GM12878 (cell line): ENCODE measurements around the gene ZBTB18. TPM values are rescaled to one million over a fixed set of nuclear protein-coding genes. Genes with fewer than 3 reads are reported as not detected.

Experiments
- ATAC-seq: fragments of 200-7000 bp; cut with Tn5 transposase; 3 replicates; pipeline ENCODE4 v1.9.1; 2020; ENCODE audit warnings: mild to moderate bottlenecking, moderate library complexity
- BruUV-seq: library from RNA; stranded (reverse); fragments of 400-500 nt; replicated peaks from 2 replicates; lab custom pipeline; 2021; lab: Mats Ljungman, UMichigan
- CTCF ChIA-PET: fragments of 300-600 bp; sonication (Branson Sonifier 250); formaldehyde crosslinking; extraction: SDS; loops from one replicate; lab custom pipeline; 2021; ENCODE audit warnings: inconsistent platforms; lab: Yijun Ruan, JAX
- POLR2A ChIA-PET: fragments of 350-600 bp; formaldehyde crosslinking; extraction: SDS; loops from one replicate; lab custom pipeline; 2021; ENCODE audit warnings: inconsistent platforms; lab: Charles Lee
- RAD21 ChIA-PET: fragments of 300-600 bp; sonication (Branson Sonifier 250); formaldehyde crosslinking; loops from one replicate; lab custom pipeline; 2023; ENCODE audit warnings: antibody characterized with exemption; ENCODE audit not compliant: unreplicated experiment; lab: Charles Lee
- SMC1A ChIA-PET: fragments of 300-600 bp; sonication (Branson Sonifier 250); formaldehyde crosslinking; loops from one replicate; lab custom pipeline; 2023; ENCODE audit not compliant: unreplicated experiment, uncharacterized antibody; lab: Charles Lee
- DNase-seq: peaks from one replicate; pipeline ENCODE4 v3.0.0-alpha.2; 2011; ENCODE audit warnings: low read depth, low spot score
- FAIRE-seq: peaks from 3 replicates; lab custom pipeline; 2011; peaks lifted over from hg19 to GRCh38; lab: Jason Lieb, UNC
- H2AFZ ChIP-seq: 2 replicates; pipeline ENCODE4 v1.6.0; 2011; ENCODE audit warnings: low read depth, low read length, control low read depth; ENCODE audit not compliant: control insufficient read depth
- H3K27ac ChIP-seq: 2 replicates; pipeline ENCODE4 v1.5.1; 2011; ENCODE audit warnings: control low read depth; ENCODE audit not compliant: control insufficient read depth, insufficient read depth
- H3K27me3 ChIP-seq, 2 experiments: replicated peaks in 1 of 2; 2 replicates each; pipeline versions ENCODE4 v1.6.0 to v1.6.1; 2011; ENCODE audit warnings: low read length in 1 of 2; ENCODE audit not compliant: control insufficient read depth in 2 of 2, insufficient read depth in 2 of 2
- H3K36me3 ChIP-seq, 2 experiments: 2 replicates each; pipeline ENCODE4 v1.5.1; 2011; ENCODE audit warnings: low read length in 1 of 2; ENCODE audit not compliant: control insufficient read depth in 2 of 2, insufficient read depth in 2 of 2
- H3K4me1 ChIP-seq: 2 replicates; pipeline ENCODE4 v1.6.1; 2011; ENCODE audit warnings: mild to moderate bottlenecking, low read length, moderate library complexity, mixed read lengths; ENCODE audit not compliant: control insufficient read depth, insufficient read depth
- H3K4me2 ChIP-seq: 2 replicates; pipeline ENCODE4 v1.6.0; 2011; ENCODE audit warnings: control low read depth; ENCODE audit not compliant: control insufficient read depth, insufficient read depth
- H3K4me3 ChIP-seq: fragments of 200-600 bp; sonication (generic); 2 replicates; pipeline ENCODE4 v1.5.1; 2016
- H3K79me2 ChIP-seq: 2 replicates; pipeline ENCODE4 v1.6.0; 2011; ENCODE audit warnings: low read length; ENCODE audit not compliant: control insufficient read depth, insufficient read depth
- H3K9ac ChIP-seq: 2 replicates; pipeline ENCODE4 v1.8.0; 2011; ENCODE audit warnings: low read length, control low read depth, mixed read lengths; ENCODE audit not compliant: control insufficient read depth, insufficient read depth
- H3K9me3 ChIP-seq: replicated peaks from 3 replicates; pipeline ENCODE4 v1.5.1; 2011; ENCODE audit warnings: mild to moderate bottlenecking, low read length; ENCODE audit not compliant: control insufficient read depth, insufficient read depth
- H4K20me1 ChIP-seq: 2 replicates; pipeline ENCODE4 v1.6.0; 2011; ENCODE audit not compliant: control insufficient read depth, insufficient read depth
- ATF3 ChIP-seq: IDR thresholded peaks from 2 replicates; pipeline ENCODE4 v1.6.1; 2011; ENCODE audit warnings: low read depth, mild to moderate bottlenecking, low read length, moderate library complexity, borderline replicate concordance; ENCODE audit errors: extremely low read depth
- CBFB ChIP-seq: IDR thresholded peaks from 2 replicates; pipeline ENCODE4 v1.6.1; 2016; ENCODE audit warnings: antibody characterized with exemption, low read depth
- CREM ChIP-seq: IDR thresholded peaks from 2 replicates; pipeline ENCODE4 v1.6.1; 2014; ENCODE audit warnings: antibody characterized with exemption, low read depth
- E2F8 ChIP-seq: fragments of 450-650 bp; IDR thresholded peaks from 2 replicates; pipeline ENCODE4 v1.6.1; 2018; ENCODE audit warnings: mild to moderate bottlenecking, low read depth, moderate library complexity; ENCODE audit not compliant: partially characterized antibody
- ELK1 ChIP-seq: IDR thresholded peaks from 2 replicates; pipeline ENCODE4 v1.6.1; 2012; ENCODE audit warnings: low read depth, low read length, improper control_type of control experiment
- FOXK2 ChIP-seq: fragments of 450-650 bp; IDR thresholded peaks from 2 replicates; pipeline ENCODE4 v1.6.1; 2017; ENCODE audit warnings: mild to moderate bottlenecking, moderate library complexity
- HDGF ChIP-seq: fragments of 450-650 bp; IDR thresholded peaks from 2 replicates; pipeline ENCODE4 v1.6.1; 2016; ENCODE audit warnings: antibody characterized with exemption
- JUNB ChIP-seq: IDR thresholded peaks from 2 replicates; pipeline ENCODE4 v1.6.1; 2016; ENCODE audit warnings: antibody characterized with exemption, mild to moderate bottlenecking
- JUND ChIP-seq: IDR thresholded peaks from 2 replicates; pipeline ENCODE4 v1.6.1; 2012; ENCODE audit warnings: low read depth, mild to moderate bottlenecking, low read length, improper control_type of control experiment, moderate library complexity
- NFYB ChIP-seq: IDR thresholded peaks from 2 replicates; pipeline ENCODE4 v1.6.1; 2011; ENCODE audit warnings: low read depth, mild to moderate bottlenecking, low read length, improper control_type of control experiment, moderate library complexity; ENCODE audit not compliant: insufficient read depth
- SMARCA5 ChIP-seq: fragments of 450-650 bp; IDR thresholded peaks from 2 replicates; pipeline ENCODE4 v1.6.1; 2017; ENCODE audit warnings: mild to moderate bottlenecking
- TBL1XR1 ChIP-seq: IDR thresholded peaks from 2 replicates; pipeline ENCODE4 v1.6.1; 2012; ENCODE audit warnings: low read depth, low read length, improper control_type of control experiment
- TCF7 ChIP-seq: IDR thresholded peaks from 2 replicates; pipeline ENCODE4 v1.6.1; 2014; ENCODE audit warnings: antibody characterized with exemption, borderline replicate concordance
- YY1 ChIP-seq: IDR thresholded peaks from 2 replicates; pipeline ENCODE4 v1.6.1; 2011; ENCODE audit warnings: low read depth, mild to moderate bottlenecking, low read length
- WGBS: methylation state at CpG from one replicate; pipeline ENCODE4 v1.1.6; 2016; ENCODE audit warnings: low lambda C conversion rate; ENCODE audit not compliant: insufficient replicate concordance, insufficient coverage; ENCODE audit errors: missing lambda C conversion rate; 5-methylcytosine and 5-hydroxymethylcytosine counted together
- in situ Hi-C: fragments of 300-500 bp; cut with MboI; formaldehyde crosslinking; loops from 9 replicates; pipeline ENCODE4 v1.14.3; 2018; ENCODE audit warnings: mixed read lengths
- intact Hi-C: fragments of 100-400 bp; cut with micrococcal nuclease; formaldehyde crosslinking; loops from one replicate; pipeline ENCODE4 v1.14.2; 2022; ENCODE audit not compliant: unreplicated experiment
- polyA plus RNA-seq, 11 experiments: library from polyadenylated mRNA; depleted of rRNA in 4 of 11; unstranded in 6 of 11; stranded (reverse) in 5 of 11; fragments of >200 nt; fragmentation: Nextera tagmentation in 4 of 11; fragmentation: Illumina TruSeq in 1 of 11; extraction: Ambion mirVana in 4 of 11; extraction: Trizol in 1 of 11; gene quantifications; 1 replicate in 1 of 11; 2 replicates in 10 of 11; pipeline versions ENCODE4 v1.2.1 to v1.2.3, GENCODE V29; 2011 to 2016; ENCODE audit warnings: inconsistent platforms in 2 of 11, missing spikeins in 2 of 11, low read depth in 1 of 11
- total RNA-seq, 4 experiments: library from RNA; depleted of rRNA in 3 of 4; stranded (reverse); fragments of >200 nt in 3 of 4; fragmentation: Illumina TruSeq in 1 of 4; extraction: Trizol in 1 of 4; gene quantifications; 2 replicates each; pipeline versions ENCODE4 v1.2.1 to v1.2.3, GENCODE V29; 2013 to 2021

ZBTB18 gene
- total and polyA plus RNA-seq, 10 of the 15 experiments (the other 5 are each of a cell fraction or from before 2014, with no cell fraction given), result 0.27 to 8.6 (median 6.1) TPM

GRCh38 chr1:244099258-244099930, 48.3 kb downstream of the ZBTB18 start:
- H3K4me2 ChIP-seq, result no peak overlapping the region
- BruUV-seq, result no TSS peak
- no peak for DNase-seq

More at GRCh38 chr1:244099258-244099930, 48.3 kb downstream of the ZBTB18 start:
- ATAC-seq (no peak), FAIRE-seq (no peak)
- Histone ChIP-seq H3K9me3 (no peaks in the 10 kb centered on the region), H3K36me3 (no peaks in the 10 kb centered on the region), H3K79me2 (no peaks in the 10 kb centered on the region), H2AFZ (no peak overlapping the region), H4K20me1 (no peaks in the 10 kb centered on the region), H3K27me3 (peaks cover 2 to 9% of the 10 kb centered on the region in 2 experiments; a peak in 3 of 4 replicates), H3K4me1 (no peaks in the 10 kb centered on the region), H3K4me3 (no peak overlapping the region), H3K27ac (no peak overlapping the region), H3K9ac (no peak overlapping the region)
- RAD21 ChIA-PET, result no interaction called here
- no peak for TF ChIP-seq TBL1XR1
- no peak for TF ChIP-seq FOXK2
- TF ChIP-seq JUNB, result no peak
- no peak for TF ChIP-seq NFYB
- no peak for TF ChIP-seq TCF7
- TF ChIP-seq YY1, result no peak
- no peak for TF ChIP-seq CBFB
- no peak for TF ChIP-seq ELK1
- TF ChIP-seq SMARCA5, result no peak
- no peak for TF ChIP-seq JUND
- no peak for TF ChIP-seq CREM
- TF ChIP-seq ATF3, result no peak
- TF ChIP-seq HDGF, result no peak
- TF ChIP-seq E2F8, result no peak
- WGBS, result 61% methylated on average over 19 of the region's 19 CpGs
- CTCF ChIA-PET, result no interaction called here
- SMC1A ChIA-PET, result interaction anchor here (0.5 kb wide), 1 partner anchor 654 kb away, joined by 3 read pairs; no protein-coding TSS in a partner anchor
- POLR2A ChIA-PET, result no interaction called here
- in situ Hi-C loops, result no loop called here
- intact Hi-C loops, result no loop called here
